ENCODE results near the gene BTBD10. TPM values are rescaled to one million over a fixed set of nuclear protein-coding genes. Genes with fewer than 3 reads are reported as not detected.

BTBD10 gene
- total and polyA plus RNA-seq, 11 donors = 5.9 to 31.4 (median 25.8) TPM

- no peak for DNase-seq
- TF ChIP-seq, protein P1, sequence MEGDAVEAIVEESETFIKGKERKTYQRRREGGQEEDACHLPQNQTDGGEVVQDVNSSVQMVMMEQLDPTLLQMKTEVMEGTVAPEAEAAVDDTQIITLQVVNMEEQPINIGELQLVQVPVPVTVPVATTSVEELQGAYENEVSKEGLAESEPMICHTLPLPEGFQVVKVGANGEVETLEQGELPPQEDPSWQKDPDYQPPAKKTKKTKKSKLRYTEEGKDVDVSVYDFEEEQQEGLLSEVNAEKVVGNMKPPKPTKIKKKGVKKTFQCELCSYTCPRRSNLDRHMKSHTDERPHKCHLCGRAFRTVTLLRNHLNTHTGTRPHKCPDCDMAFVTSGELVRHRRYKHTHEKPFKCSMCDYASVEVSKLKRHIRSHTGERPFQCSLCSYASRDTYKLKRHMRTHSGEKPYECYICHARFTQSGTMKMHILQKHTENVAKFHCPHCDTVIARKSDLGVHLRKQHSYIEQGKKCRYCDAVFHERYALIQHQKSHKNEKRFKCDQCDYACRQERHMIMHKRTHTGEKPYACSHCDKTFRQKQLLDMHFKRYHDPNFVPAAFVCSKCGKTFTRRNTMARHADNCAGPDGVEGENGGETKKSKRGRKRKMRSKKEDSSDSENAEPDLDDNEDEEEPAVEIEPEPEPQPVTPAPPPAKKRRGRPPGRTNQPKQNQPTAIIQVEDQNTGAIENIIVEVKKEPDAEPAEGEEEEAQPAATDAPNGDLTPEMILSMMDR (IDR thresholded peaks at IDR 0.05) = no peak
- no peak for TF ChIP-seq POLR2A (IDR thresholded peaks at IDR 0.05)
- H3K4me1 ChIP-seq = peaks cover 0 to 39% (median 13%) of the 10 kb centered on the region in 12 donors
- H3K36me3 ChIP-seq = no peaks in the 10 kb centered on the region
- intact Hi-C loops (cut with DNase I) = loop anchor here in 4 of 10 donors (5.0 to 10.0 kb wide), 4 partner anchors 74 to 246 kb away; no protein-coding TSS in a partner anchor
- H3K9me3 ChIP-seq = no peaks in the 10 kb centered on the region
- no peak for ATAC-seq
- WGBS, 4 donors = 83 to 92% (median 89%) methylated on average over 3 of the region's 3 CpGs
- no peak overlapping the region for H3K4me3 ChIP-seq
- no peaks in the 10 kb centered on the region for H3K27me3 ChIP-seq
- no peak overlapping the region for H3K27ac ChIP-seq
These were observed 1.7 kb downstream of the BTBD10 start for GRCh38 chr11:13461291-13461690.

- 84 to 92% (median 90%) methylated on average over 2 of the region's 2 CpGs for WGBS, 4 donors
- Histone ChIP-seq H3K36me3 (peaks cover 0 to 4% (median 0%) of the 10 kb centered on the region in 9 donors), H3K4me3 (no peak overlapping the region), H3K9me3 (peaks cover 0 to 16% (median 0%) of the 10 kb centered on the region in 12 donors), H3K4me1 (peaks cover 0 to 33% (median 11%) of the 10 kb centered on the region in 12 donors), H3K27ac (no peak overlapping the region), H3K27me3 (no peaks in the 10 kb centered on the region)
- TF ChIP-seq POLR2A (IDR thresholded peaks at IDR 0.05) = no peak
- TF ChIP-seq, protein P1 (IDR thresholded peaks at IDR 0.05) = no peak
- DNase-seq = no peak
- intact Hi-C loops (cut with DNase I) = no loop called here
- no peak for ATAC-seq
These were observed 12.1 kb downstream of the BTBD10 start for GRCh38 chr11:13450832-13451397.

DNA sequence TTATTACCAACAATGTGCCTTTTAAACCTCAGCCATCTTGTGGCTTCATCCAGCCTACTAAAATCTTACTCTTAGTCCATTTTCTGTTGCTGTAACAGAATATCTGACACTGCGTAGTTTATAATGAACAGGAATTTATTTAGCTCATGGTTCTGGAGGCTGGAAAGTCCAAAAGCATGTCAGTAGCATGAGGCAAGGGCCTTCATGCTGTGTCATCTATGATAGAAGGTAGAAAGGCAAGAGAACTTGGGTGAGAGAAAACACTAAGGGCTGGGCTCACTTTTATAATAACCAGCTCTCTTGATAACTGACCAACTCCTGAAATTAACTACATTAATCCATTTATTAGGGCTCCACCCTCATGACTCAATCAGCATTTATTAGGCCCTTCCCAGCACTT, 13.5 kb downstream of the BTBD10 start:
- Histone ChIP-seq H3K4me1 (peaks cover 0 to 36% (median 11%) of the 10 kb centered on the region in 12 donors), H3K27me3 (no peaks in the 10 kb centered on the region), H3K4me3 (no peak overlapping the region), H3K9me3 (peaks cover 0 to 16% (median 0%) of the 10 kb centered on the region in 12 donors), H3K27ac (peak overlapping the region in 4 of 12 donors; percentile 8 to 46 (median 30)), H3K36me3 (peaks cover 0 to 4% (median 0%) of the 10 kb centered on the region in 9 donors)
- no peak for TF ChIP-seq POLR2A (IDR thresholded peaks at IDR 0.05)
- TF ChIP-seq, protein P1 (IDR thresholded peaks at IDR 0.05) = no peak
- intact Hi-C loops (cut with DNase I) = no loop called here
- WGBS, 4 donors = 63 to 99% (median 71%) methylated on average over 1 of the region's 1 CpG
- no peak for ATAC-seq
- no peak for DNase-seq

DNA sequence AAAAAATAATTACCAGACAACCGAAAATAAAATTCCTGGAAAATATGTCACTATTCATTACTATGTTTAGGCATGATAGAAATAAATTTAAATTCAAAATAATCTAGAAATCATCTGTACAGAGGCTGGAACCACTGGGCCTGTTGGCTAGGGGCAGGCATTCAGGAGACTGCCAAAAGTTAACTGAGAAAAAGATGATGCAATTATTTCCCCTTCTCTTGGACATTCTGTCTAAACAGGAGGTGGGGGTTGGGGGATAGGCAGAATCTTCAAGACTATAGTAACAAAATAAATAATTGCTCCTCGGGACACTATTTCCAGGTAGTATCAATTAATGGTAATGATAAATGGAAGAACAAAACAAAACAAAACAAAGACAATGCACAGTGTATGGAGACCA, 14.1 kb downstream of the BTBD10 start:
- ATAC-seq (peak; percentile 64 to 94 (median 82)), DNase-seq (peak in 3 of 5 donors; percentile 27 to 33 (median 28))
- Histone ChIP-seq H3K36me3 (peaks cover 0 to 4% (median 0%) of the 10 kb centered on the region in 9 donors), H3K4me1 (peaks cover 0 to 36% (median 11%) of the 10 kb centered on the region in 12 donors), H3K27ac (peak overlapping the region in 9 of 12 donors; percentile 8 to 72 (median 22)), H3K27me3 (no peaks in the 10 kb centered on the region), H3K9me3 (peaks cover 0 to 16% (median 0%) of the 10 kb centered on the region in 12 donors), H3K4me3 (no peak overlapping the region)
- TF ChIP-seq, protein P1 (IDR thresholded peaks at IDR 0.05) = no peak
- no peak for TF ChIP-seq POLR2A (IDR thresholded peaks at IDR 0.05)
- 31 to 53% (median 34%) methylated on average over 2 of the region's 2 CpGs for WGBS, 4 donors
- intact Hi-C loops (cut with DNase I) = no loop called here
